PFSK-1 (cell line): Measurements from ENCODE around the gene SIGLEC9.

Experiments used
- POLR2AphosphoS5 ChIP-seq: IDR thresholded peaks from 2 replicates; pipeline ENCODE4 v1.6.1; 2012; ENCODE audit warnings: low read depth, mild to moderate bottlenecking, control low read depth, low read length, moderate library complexity
- SIN3A ChIP-seq: IDR thresholded peaks from 2 replicates; pipeline ENCODE4 v1.6.1; 2012; ENCODE audit warnings: mild to moderate bottlenecking, low read length, moderate library complexity, borderline replicate concordance; ENCODE audit not compliant: insufficient read depth
- TAF1 ChIP-seq: IDR thresholded peaks from 2 replicates; pipeline ENCODE4 v1.6.1; 2012; ENCODE audit warnings: low read length, control low read depth, borderline replicate concordance; ENCODE audit not compliant: insufficient read depth
- TF ChIP-seq, protein P1 (sequence below), 2 experiments: IDR thresholded peaks; 2 replicates each; pipeline versions ENCODE4 v1.6.1 to v1.8.0; 2011 to 2012; ENCODE audit warnings: low read depth in 2 of 2, low read length in 2 of 2, control low read depth in 1 of 2, inconsistent platforms in 1 of 2, mild to moderate bottlenecking in 1 of 2, moderate library complexity in 1 of 2; ENCODE audit not compliant: insufficient read depth in 1 of 2

- TF ChIP-seq SIN3A (no peak), TAF1 (no peak), POLR2AphosphoS5 (no peak)
- TF ChIP-seq, protein P1, sequence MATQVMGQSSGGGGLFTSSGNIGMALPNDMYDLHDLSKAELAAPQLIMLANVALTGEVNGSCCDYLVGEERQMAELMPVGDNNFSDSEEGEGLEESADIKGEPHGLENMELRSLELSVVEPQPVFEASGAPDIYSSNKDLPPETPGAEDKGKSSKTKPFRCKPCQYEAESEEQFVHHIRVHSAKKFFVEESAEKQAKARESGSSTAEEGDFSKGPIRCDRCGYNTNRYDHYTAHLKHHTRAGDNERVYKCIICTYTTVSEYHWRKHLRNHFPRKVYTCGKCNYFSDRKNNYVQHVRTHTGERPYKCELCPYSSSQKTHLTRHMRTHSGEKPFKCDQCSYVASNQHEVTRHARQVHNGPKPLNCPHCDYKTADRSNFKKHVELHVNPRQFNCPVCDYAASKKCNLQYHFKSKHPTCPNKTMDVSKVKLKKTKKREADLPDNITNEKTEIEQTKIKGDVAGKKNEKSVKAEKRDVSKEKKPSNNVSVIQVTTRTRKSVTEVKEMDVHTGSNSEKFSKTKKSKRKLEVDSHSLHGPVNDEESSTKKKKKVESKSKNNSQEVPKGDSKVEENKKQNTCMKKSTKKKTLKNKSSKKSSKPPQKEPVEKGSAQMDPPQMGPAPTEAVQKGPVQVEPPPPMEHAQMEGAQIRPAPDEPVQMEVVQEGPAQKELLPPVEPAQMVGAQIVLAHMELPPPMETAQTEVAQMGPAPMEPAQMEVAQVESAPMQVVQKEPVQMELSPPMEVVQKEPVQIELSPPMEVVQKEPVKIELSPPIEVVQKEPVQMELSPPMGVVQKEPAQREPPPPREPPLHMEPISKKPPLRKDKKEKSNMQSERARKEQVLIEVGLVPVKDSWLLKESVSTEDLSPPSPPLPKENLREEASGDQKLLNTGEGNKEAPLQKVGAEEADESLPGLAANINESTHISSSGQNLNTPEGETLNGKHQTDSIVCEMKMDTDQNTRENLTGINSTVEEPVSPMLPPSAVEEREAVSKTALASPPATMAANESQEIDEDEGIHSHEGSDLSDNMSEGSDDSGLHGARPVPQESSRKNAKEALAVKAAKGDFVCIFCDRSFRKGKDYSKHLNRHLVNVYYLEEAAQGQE (IDR thresholded peaks at IDR 0.05; ENCODE audit: insufficient read depth in 1 of 2, low read depth in 2 of 2, low read length in 2 of 2) = no peak
Measured at GRCh38 chr19:51078104-51078503, 46.6 kb upstream of the SIGLEC9 start.
